Measurements from ENCODE around the gene KDM5B. TPM values are rescaled to one million over a fixed set of nuclear protein-coding genes. Genes with fewer than 3 reads are reported as not detected.

KDM5B gene
- total RNA-seq, 1 donor from 2014 or later: 126 TPM

DNA sequence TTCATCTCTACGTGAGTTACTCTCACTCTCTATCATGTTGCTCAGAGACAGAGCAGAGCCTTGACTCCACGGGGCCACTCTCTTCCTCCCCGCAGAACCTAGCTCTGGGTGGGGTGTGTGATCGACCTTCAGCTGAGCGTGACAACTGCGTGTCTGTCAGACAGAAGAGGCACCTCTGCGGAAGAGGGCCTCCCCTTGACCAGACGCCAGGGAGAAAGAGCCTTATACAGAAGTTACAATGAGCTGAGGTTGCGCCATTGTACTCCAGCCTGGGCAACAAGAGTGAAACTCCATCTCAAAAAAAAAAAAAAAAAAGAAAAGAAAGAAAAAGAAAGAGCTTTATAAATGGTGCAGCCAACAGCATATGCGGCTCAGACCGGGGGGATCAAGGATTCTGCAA lies 120.9 kb downstream of the KDM5B start:
- peaks cover 2% of the 10 kb centered on the region for H3K36me3 Mint-ChIP-seq (ENCODE audit: low read depth)
- H3K27me3 Mint-ChIP-seq (ENCODE audit: low read depth): peaks cover 82% of the 10 kb centered on the region
- H3K4me1 Mint-ChIP-seq (ENCODE audit: low read depth): peaks cover 5% of the 10 kb centered on the region
- TF ChIP-seq, protein P1, sequence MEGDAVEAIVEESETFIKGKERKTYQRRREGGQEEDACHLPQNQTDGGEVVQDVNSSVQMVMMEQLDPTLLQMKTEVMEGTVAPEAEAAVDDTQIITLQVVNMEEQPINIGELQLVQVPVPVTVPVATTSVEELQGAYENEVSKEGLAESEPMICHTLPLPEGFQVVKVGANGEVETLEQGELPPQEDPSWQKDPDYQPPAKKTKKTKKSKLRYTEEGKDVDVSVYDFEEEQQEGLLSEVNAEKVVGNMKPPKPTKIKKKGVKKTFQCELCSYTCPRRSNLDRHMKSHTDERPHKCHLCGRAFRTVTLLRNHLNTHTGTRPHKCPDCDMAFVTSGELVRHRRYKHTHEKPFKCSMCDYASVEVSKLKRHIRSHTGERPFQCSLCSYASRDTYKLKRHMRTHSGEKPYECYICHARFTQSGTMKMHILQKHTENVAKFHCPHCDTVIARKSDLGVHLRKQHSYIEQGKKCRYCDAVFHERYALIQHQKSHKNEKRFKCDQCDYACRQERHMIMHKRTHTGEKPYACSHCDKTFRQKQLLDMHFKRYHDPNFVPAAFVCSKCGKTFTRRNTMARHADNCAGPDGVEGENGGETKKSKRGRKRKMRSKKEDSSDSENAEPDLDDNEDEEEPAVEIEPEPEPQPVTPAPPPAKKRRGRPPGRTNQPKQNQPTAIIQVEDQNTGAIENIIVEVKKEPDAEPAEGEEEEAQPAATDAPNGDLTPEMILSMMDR (IDR thresholded peaks at IDR 0.05): no peak
- no peak overlapping the region for H3K4me3 Mint-ChIP-seq (ENCODE audit: unreplicated experiment)
- no peaks in the 10 kb centered on the region for H3K9me3 Mint-ChIP-seq (ENCODE audit: low read depth)
- DNase-seq (ENCODE audit: low spot score): no peak
- H3K27ac Mint-ChIP-seq (ENCODE audit: unreplicated experiment): no peak overlapping the region

- Mint-ChIP-seq H3K27me3 (ENCODE audit: low read depth) (peaks cover 83% of the 10 kb centered on the region), H3K9me3 (ENCODE audit: low read depth) (no peaks in the 10 kb centered on the region), H3K4me1 (ENCODE audit: low read depth) (peaks cover 5% of the 10 kb centered on the region), H3K27ac (ENCODE audit: unreplicated experiment) (no peak overlapping the region), H3K4me3 (ENCODE audit: unreplicated experiment) (no peak overlapping the region), H3K36me3 (ENCODE audit: low read depth) (peaks cover 2% of the 10 kb centered on the region)
- TF ChIP-seq, protein P1 (IDR thresholded peaks at IDR 0.05): no peak
- DNase-seq (ENCODE audit: low spot score): no peak
Observed at GRCh38 chr1:202685641-202686040, 122.6 kb downstream of the KDM5B start.

- Mint-ChIP-seq H3K27me3 (ENCODE audit: low read depth) (peaks cover 77% of the 10 kb centered on the region), H3K36me3 (ENCODE audit: low read depth) (peaks cover 2% of the 10 kb centered on the region), H3K4me3 (ENCODE audit: unreplicated experiment) (no peak overlapping the region), H3K4me1 (ENCODE audit: low read depth) (peaks cover 5% of the 10 kb centered on the region), H3K9me3 (ENCODE audit: low read depth) (no peaks in the 10 kb centered on the region), H3K27ac (ENCODE audit: unreplicated experiment) (no peak overlapping the region)
- TF ChIP-seq, protein P1 (IDR thresholded peaks at IDR 0.05): no peak
- DNase-seq (ENCODE audit: low spot score): no peak
Observed at GRCh38 chr1:202684716-202685115, 123.5 kb downstream of the KDM5B start.

DNA sequence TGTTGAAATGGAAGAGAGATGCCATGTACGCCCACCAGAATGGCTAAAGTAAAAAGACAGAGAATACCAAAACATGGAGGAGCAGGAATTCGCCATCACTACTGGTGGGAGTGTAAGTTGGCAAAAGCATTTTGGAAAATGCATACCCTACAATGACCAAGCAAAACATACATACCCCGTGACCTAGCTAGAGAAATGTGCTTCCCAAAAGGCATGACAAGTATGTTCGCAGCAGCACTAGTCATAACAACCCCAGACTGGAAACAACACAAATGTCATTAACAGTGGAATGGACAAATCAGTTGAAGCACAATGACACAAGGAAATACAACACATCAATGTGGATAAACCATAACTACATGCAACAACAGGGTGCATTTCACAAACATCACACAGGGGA lies 125.2 kb downstream of the KDM5B start:
- Mint-ChIP-seq H3K9me3 (ENCODE audit: low read depth) (no peaks in the 10 kb centered on the region), H3K36me3 (ENCODE audit: low read depth) (peaks cover 2% of the 10 kb centered on the region), H3K4me3 (ENCODE audit: unreplicated experiment) (no peak overlapping the region), H3K27ac (ENCODE audit: unreplicated experiment) (no peak overlapping the region), H3K4me1 (ENCODE audit: low read depth) (peaks cover 5% of the 10 kb centered on the region), H3K27me3 (ENCODE audit: low read depth) (peaks cover 76% of the 10 kb centered on the region)
- DNase-seq (ENCODE audit: low spot score): no peak
- TF ChIP-seq, protein P1 (IDR thresholded peaks at IDR 0.05): no peak

DNA sequence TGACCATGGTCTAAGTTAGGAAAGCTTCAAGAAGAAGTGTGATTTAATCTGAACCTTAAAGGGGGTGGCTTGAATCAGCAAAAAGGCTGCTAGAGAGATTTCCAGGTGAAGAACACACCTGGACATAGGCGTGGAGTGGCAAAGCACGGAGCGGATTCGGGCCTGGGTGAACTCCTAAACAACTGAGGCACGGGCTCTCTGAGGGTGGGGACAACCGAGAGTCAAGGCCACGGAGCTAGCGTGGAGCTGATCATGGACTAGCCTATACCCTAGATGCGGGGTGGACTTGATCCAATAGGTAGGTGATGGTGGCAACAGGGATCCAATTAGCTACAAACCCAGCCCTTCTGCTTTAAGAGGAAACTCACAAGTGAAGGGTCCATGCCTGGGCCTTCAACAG lies 125.7 kb downstream of the KDM5B start:
- peaks cover 2% of the 10 kb centered on the region for H3K36me3 Mint-ChIP-seq (ENCODE audit: low read depth)
- H3K27me3 Mint-ChIP-seq (ENCODE audit: low read depth): peaks cover 74% of the 10 kb centered on the region
- H3K9me3 Mint-ChIP-seq (ENCODE audit: low read depth): no peaks in the 10 kb centered on the region
- DNase-seq (ENCODE audit: low spot score): no peak
- TF ChIP-seq, protein P1 (IDR thresholded peaks at IDR 0.05): no peak
- H3K27ac Mint-ChIP-seq (ENCODE audit: unreplicated experiment): no peak overlapping the region
- peaks cover 5% of the 10 kb centered on the region for H3K4me1 Mint-ChIP-seq (ENCODE audit: low read depth)
- H3K4me3 Mint-ChIP-seq (ENCODE audit: unreplicated experiment): no peak overlapping the region

Measured in chondrocyte (in vitro differentiated cells).